HG03469 (cell line): ENCODE measurements around the gene EVC.
"Not testable (repeated sequence)": the region's sequence is repeated elsewhere in the genome, so short reads cannot be mapped to it uniquely, and the experiment has no call there.

ENCODE experiments used
- ATAC-seq: cut with Tn5 transposase; IDR thresholded peaks from one replicate; pipeline ENCODE4 v1.9.1; 2021; ENCODE audit warnings: mild to moderate bottlenecking, moderate library complexity, moderate number of reproducible peaks; ENCODE audit not compliant: unreplicated experiment

EVC gene

DNA sequence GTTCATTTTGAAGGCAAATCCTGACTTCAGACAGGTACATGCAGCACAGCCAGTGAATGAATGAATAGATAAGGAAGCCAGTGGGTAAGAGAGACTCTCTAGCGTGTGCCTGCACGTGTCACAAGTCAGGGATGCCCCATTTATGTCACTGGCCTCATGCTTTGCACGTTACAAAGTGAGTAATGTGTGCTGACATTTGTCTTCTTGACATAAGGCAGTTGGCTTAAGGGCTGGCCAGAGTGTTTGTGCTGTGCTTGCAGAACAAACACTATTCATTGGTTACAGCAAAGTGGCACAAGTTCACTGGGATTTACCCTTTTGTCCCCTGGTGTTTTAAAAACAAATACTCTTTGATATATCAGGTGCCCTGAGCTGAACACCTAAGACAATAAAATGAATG, 125.9 kb downstream of the EVC start:
- no peak for ATAC-seq

DNA sequence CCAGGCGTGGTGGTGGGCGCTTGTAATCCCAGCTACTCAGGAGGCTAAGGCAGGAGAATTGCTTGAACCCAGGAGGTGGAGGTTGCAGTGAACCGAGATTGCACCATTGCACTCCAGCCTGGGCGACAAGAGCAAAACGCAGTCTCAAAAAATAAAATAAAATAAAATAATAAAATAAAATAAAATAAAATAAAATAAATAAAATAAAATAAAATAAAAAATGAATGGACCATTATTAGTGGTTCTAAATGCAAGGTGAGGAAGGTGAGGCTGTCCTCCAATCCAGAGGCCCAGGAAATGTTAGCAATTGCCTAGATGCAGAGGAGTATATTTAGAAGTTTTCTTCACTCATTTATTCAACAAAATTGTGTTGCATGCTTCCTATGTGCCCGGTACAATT, 126.5 kb downstream of the EVC start:
- not testable (repeated sequence) for ATAC-seq

GRCh38 chr4:5839332-5839731, 128.3 kb downstream of the EVC start:
- no peak for ATAC-seq

DNA sequence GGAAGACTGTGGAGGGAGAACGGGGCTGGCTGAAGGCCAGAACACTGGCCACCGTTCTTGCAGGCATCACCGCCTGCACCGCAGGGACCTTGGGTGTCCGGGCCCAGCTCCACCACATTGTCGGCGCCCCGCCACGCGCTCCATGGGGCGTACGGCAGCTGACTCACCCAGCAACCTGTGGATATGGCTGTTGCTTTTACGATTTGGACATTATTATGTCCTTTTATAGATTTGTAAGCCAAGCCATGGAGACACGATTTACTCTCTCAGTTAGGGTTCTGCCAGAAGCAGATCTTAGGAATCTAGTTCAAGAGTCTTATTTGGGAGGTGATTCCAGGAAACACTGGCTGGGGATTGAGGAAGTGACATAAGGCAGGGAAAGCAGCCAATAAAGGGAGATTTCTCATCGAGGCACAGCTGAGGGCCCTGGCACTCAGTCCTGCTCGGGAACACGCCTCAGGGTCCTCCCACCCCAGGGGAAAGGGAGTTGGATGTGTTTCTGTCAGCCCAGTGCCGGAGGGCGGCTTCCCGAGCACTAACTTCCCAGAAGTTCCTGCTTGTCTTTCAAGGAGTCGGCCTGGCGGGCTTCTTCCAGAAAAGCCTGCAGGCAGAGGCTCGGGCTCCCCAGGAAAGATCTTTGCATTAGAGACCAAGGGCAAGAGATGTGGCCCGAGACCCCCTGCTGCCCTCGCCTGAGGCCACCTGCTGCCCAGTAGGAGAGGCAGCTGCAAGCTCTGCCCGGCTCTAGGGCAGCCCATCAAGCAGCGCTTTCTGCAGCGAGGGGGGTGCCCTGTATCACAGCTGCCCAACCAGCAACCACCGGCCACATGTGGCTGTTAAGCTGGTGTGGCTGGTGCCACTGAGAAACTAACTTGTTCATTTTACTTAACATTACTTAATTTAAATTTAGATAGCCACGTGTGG, 129.0 kb downstream of the EVC start:
- no peak for ATAC-seq

DNA sequence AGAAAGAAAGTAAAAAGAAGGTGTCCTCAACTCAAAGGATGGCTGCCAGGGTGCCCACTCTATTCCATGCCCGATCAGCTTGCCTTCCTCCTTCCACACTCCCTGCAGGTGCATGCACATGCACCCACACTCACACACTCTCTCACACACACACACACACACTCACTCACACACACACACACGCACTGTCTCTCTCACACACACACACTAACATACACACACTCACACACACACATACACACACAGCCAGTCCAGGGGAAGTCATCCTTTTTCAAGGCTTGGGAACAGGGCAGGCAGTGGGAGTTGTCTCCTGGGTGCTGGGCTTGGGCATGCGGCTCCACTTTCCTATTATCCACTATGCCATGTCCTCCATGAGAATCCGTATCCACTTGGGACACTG, 131.5 kb downstream of the EVC start:
- ATAC-seq = no peak

- no peak for ATAC-seq
Measured at GRCh38 chr4:5843573-5844530, 132.9 kb downstream of the EVC start.

DNA sequence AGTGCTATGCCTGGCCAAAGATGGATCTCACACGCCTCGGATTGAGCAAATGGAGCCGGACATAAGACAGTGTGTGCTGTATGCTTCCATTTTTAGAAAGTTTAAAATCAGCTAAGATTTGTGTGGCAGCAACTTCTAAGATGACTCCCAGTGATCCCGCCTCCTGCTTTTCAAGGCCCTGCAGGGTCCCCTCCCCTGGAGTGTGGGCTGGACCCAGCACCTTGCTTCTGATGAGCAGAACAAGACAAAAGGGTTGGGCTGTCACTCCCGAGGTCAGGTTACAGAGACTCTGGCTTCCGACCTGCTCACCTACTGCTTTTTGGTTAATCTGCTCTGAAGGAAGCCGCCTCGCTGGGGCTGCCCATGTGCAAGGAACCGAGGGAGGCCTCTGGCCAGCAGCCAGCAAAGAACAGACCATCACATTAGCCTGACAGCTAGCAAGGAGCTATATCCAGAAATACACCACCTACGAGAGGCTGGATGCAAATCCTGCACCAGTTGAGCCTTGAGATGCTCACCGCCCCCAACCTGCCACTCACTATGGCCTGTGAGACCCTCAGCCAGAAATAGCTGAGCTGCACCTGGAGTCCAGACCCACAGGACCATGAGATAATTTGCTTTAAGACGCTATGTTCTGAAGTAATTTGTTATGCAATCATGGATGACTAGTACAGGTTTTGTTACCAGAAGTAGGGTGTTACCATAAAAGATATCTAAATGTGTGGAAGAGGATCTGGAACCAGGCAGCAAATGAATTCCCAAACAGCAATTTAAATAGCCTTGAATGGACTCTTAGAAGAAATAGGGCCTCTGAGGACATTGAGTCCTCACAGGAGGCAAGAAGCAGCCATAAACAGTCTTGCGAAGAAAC, 134.3 kb downstream of the EVC start:
- ATAC-seq = no peak

- no peak for ATAC-seq
Measured at GRCh38 chr4:5851637-5852301, 140.8 kb downstream of the EVC start.

DNA sequence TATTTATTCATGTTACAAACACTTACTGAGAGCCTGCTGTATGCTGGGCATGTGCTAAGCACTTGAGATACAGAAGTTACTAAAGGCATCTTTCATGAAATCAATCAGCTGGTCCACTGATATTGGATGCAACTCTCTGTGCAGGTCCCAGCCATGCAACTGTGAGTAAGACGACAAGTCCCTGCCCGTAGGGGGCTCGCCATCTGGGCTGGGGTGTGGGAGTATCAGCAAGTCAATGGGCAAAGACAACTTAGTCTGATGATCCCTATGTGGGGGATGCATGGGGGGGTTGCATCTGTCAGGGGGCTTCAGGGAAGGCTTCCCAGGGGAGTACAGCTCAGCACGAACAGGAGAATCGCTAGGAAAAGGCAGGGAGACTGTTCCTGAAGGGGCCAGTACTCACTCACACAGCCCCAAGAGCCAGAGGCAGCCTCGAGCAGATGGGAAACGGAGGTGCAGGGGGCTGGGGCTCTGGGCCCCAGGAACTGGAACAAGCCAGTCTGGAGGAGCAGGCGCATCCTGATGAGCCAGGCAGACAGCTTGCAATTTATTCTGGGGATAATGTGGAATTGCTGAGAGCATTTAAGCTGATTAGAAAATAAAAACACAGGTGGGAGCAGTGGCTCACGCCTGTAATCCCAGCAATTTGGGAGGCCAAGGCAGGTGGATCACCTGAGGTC, 141.7 kb downstream of the EVC start:
- no peak for ATAC-seq

DNA sequence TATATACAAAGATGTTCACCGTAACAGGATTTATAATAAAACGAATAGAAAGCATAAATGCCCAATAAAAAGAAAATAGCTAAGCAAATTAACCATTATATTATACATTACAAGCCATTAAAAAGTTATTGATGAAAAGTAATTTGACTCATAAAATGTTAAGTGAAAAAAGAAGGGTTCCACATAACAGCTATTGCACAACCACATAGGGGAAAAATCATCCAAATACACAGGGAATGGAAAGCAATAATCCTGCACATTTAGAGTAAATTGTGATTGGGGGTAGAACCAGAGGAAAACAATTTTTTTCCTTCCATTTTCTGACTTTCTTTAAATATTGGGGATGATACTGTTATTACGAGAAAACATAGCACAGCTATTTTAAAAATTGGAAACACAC, 143.9 kb downstream of the EVC start:
- ATAC-seq = no peak

GRCh38 chr4:5856362-5856761, 145.4 kb downstream of the EVC start:
- not testable (repeated sequence) for ATAC-seq

- no peak for ATAC-seq
Measured at GRCh38 chr4:5857199-5857598, 146.2 kb downstream of the EVC start.

DNA sequence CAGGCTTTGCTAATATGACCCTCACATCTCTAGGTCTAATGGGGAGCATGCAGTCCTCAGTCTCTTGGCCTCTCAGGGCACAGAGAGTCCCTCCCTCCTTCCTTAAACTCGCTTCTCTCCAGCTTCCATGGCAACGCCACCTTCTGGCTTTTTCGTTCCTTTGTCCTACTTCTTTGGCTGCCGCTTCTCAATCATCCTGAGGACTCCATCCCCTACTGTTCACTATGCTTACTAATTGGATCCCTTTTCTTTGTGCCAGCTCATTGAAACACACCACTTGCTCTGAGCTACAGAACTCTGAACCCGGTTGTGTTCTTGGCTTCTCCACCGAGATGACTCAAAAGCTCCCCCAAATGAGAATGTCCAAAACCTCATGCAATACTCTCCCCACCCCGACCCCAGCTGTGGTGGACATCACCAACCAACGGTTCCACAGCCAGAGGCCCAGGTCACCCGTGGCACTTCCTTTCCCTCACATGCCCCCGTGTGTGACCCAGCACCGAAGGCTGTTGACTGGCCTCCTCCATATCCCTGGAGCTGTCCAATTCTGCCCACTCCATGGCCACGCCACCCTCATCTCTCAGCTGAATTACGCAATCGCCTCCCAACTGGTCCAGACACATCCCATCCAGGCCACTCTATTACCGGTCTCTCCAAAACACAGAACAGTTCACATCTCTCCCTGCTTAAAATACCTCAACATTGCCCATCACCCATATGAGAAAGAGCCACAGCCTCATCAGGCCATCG, 147.2 kb downstream of the EVC start:
- no peak for ATAC-seq

GRCh38 chr4:5863461-5864113, 152.6 kb downstream of the EVC start:
- no peak for ATAC-seq
